SU-DHL-6 (cell line): ENCODE measurements around the gene PUS10.
"Not testable (repeated sequence)": the region's sequence is repeated elsewhere in the genome, so short reads cannot be mapped to it uniquely, and the experiment has no call there.

Experiments used
- H2AFZ ChIP-seq: fragments of 200-600 bp; sonication (generic); 2 replicates; pipeline ENCODE4 v1.6.1; 2014; ENCODE audit warnings: low read depth, mild to moderate bottlenecking, moderate library complexity, mixed read lengths, antibody characterized with exemption, low read length; ENCODE audit not compliant: severe bottlenecking
- H3F3A ChIP-seq: fragments of 200-600 bp; shearing (Covaris generic); 2 replicates; pipeline ENCODE4 v1.6.0; 2016; ENCODE audit warnings: antibody characterized with exemption, mild to moderate bottlenecking; ENCODE audit not compliant: insufficient read depth
- H3K27ac ChIP-seq: fragments of 200-600 bp; sonication (generic); 2 replicates; pipeline ENCODE4 v1.5.1; 2016; ENCODE audit warnings: low read depth, mild to moderate bottlenecking, low read length, moderate library complexity, mixed read lengths
- H3K27me3 ChIP-seq: fragments of 200-600 bp; sonication (generic), shearing (Covaris generic); 2 replicates; pipeline ENCODE4 v1.6.0; 2014; ENCODE audit warnings: mild to moderate bottlenecking, low read length
- H3K36me3 ChIP-seq: fragments of 200-600 bp; sonication (generic); 2 replicates; pipeline ENCODE4 v1.6.1; 2014; ENCODE audit warnings: mild to moderate bottlenecking, low read length, mixed read lengths
- H3K4me2 ChIP-seq: fragments of 300-600, 200-600 bp; shearing (Covaris generic), sonication (generic); 2 replicates; pipeline ENCODE4 v1.6.0; 2014; ENCODE audit warnings: low read length, low read depth, mild to moderate bottlenecking; ENCODE audit not compliant: poor library complexity, severe bottlenecking
- H3K4me3 ChIP-seq: fragments of 200-600 bp; sonication (generic); 2 replicates; pipeline ENCODE4 v1.5.1; 2014; ENCODE audit warnings: antibody characterized with exemption, low read length, mild to moderate bottlenecking, mixed read lengths; ENCODE audit not compliant: insufficient read depth, poor library complexity, severe bottlenecking
- H3K79me2 ChIP-seq: fragments of 200-600 bp; sonication (generic); 2 replicates; pipeline ENCODE4 v1.6.1; 2014; ENCODE audit warnings: mild to moderate bottlenecking, low read length, moderate library complexity; ENCODE audit not compliant: insufficient read depth
- H3K9ac ChIP-seq: fragments of 200-600 bp; sonication (generic); 2 replicates; pipeline ENCODE4 v1.7.0; 2014; ENCODE audit warnings: mild to moderate bottlenecking, low read length
- H3K9me2 ChIP-seq: fragments of 200-600 bp; sonication (generic); replicated peaks from 2 replicates; pipeline ENCODE4 v1.6.1; 2014; ENCODE audit warnings: low read length; ENCODE audit not compliant: insufficient read depth
- H3K9me3 ChIP-seq: fragments of 200-600 bp; sonication (generic); 2 replicates; pipeline ENCODE4 v1.6.1; 2014; ENCODE audit warnings: low read length, mixed read lengths; ENCODE audit not compliant: insufficient read depth
- H4K20me1 ChIP-seq: fragments of 200-600 bp; sonication (generic); 2 replicates; pipeline ENCODE4 v1.6.1; 2014; ENCODE audit warnings: low read depth, mild to moderate bottlenecking, antibody characterized with exemption, low read length, moderate library complexity, mixed read lengths
- CTCF ChIP-seq: fragments of 200-600 bp; sonication (generic); IDR thresholded peaks from one replicate; pipeline ENCODE4 v1.5.1; 2017; ENCODE audit warnings: antibody characterized with exemption, mild to moderate bottlenecking, low read length, moderate library complexity; ENCODE audit not compliant: insufficient read depth, poor library complexity, severe bottlenecking
- EZH2phosphoT487 ChIP-seq: fragments of 200-600 bp; sonication (generic), shearing (Covaris generic); conservative IDR thresholded peaks from 2 replicates; pipeline ENCODE4 v1.6.1; 2018; ENCODE audit warnings: mild to moderate bottlenecking, antibody characterized with exemption, low read length, moderate library complexity, mixed read lengths

PUS10 gene

GRCh38 chr2:60992985-60993392 lies 25.1 kb downstream of the PUS10 start:
- Histone ChIP-seq H3K27ac (peak overlapping the region; percentile 96), H3K27me3 (no peaks in the 10 kb centered on the region), H3K79me2 (no peaks in the 10 kb centered on the region), H3K4me2 (peak overlapping the region; percentile 87), H3K9me3 (peaks cover 13% of the 10 kb centered on the region), H3K4me3 (peak overlapping the region; percentile 1), H3K9me2 (no peaks in the 10 kb centered on the region), H3K9ac (peak overlapping the region; percentile 59), H3F3A (peaks cover 79% of the 10 kb centered on the region), H3K36me3 (peaks cover 9% of the 10 kb centered on the region), H4K20me1 (no peaks in the 10 kb centered on the region), H2AFZ (no peak overlapping the region)
- TF ChIP-seq CTCF (no peak), EZH2phosphoT487 (no peak)

GRCh38 chr2:60991644-60992043 lies 26.4 kb downstream of the PUS10 start:
- peaks cover 9% of the 10 kb centered on the region for H3K36me3 ChIP-seq
- peaks cover 13% of the 10 kb centered on the region for H3K9me3 ChIP-seq
- no peak overlapping the region for H3K4me3 ChIP-seq
- no peak overlapping the region for H2AFZ ChIP-seq
- peak overlapping the region; percentile 96 for H3K27ac ChIP-seq
- H4K20me1 ChIP-seq = no peaks in the 10 kb centered on the region
- no peaks in the 10 kb centered on the region for H3K9me2 ChIP-seq
- H3K9ac ChIP-seq = no peak overlapping the region
- H3K27me3 ChIP-seq = no peaks in the 10 kb centered on the region
- no peak overlapping the region for H3K4me2 ChIP-seq
- no peak for TF ChIP-seq EZH2phosphoT487
- no peak for TF ChIP-seq CTCF
- peaks cover 78% of the 10 kb centered on the region for H3F3A ChIP-seq
- no peaks in the 10 kb centered on the region for H3K79me2 ChIP-seq

GRCh38 chr2:60989259-60989658 lies 28.8 kb downstream of the PUS10 start:
- H3K4me2 ChIP-seq = peak overlapping the region; percentile 1
- TF ChIP-seq CTCF (no peak), EZH2phosphoT487 (no peak)
- no peaks in the 10 kb centered on the region; the same call in 1 of the 2 replicates for H3K79me2 ChIP-seq
- H3K27me3 ChIP-seq = no peaks in the 10 kb centered on the region
- H3K9me3 ChIP-seq = peaks cover 13% of the 10 kb centered on the region
- H3K9ac ChIP-seq = no peak overlapping the region
- peak overlapping the region; percentile 96 for H3K27ac ChIP-seq
- no peak overlapping the region for H3K4me3 ChIP-seq
- H3K36me3 ChIP-seq = peaks cover 9% of the 10 kb centered on the region
- H2AFZ ChIP-seq = no peak overlapping the region
- H3K9me2 ChIP-seq = no peaks in the 10 kb centered on the region
- peaks cover 78% of the 10 kb centered on the region for H3F3A ChIP-seq
- H4K20me1 ChIP-seq = no peaks in the 10 kb centered on the region

GRCh38 chr2:60987656-60988055 lies 30.4 kb downstream of the PUS10 start:
- peak overlapping the region; percentile 19 for H3K4me3 ChIP-seq
- H2AFZ ChIP-seq, H4K20me1 ChIP-seq, H3K9me2 ChIP-seq, H3K27me3 ChIP-seq, H3K79me2 ChIP-seq, H3K36me3 ChIP-seq: not testable (repeated sequence)
- peak overlapping the region; percentile 92 for H3K27ac ChIP-seq
- H3K9me3 ChIP-seq = peaks cover 13% of the 10 kb centered on the region
- H3F3A ChIP-seq = peaks cover 69% of the 10 kb centered on the region
- peak overlapping the region; percentile 78 for H3K4me2 ChIP-seq
- peak overlapping the region; percentile 55 for H3K9ac ChIP-seq
